K562 (cell line): ENCODE data around the gene C4orf36. TPM values are rescaled to one million over a fixed set of nuclear protein-coding genes. Genes with fewer than 3 reads are reported as not detected.

Experiments
- CREB1 ChIP-seq, 2 experiments: sonication (generic) in 1 of 2; formaldehyde crosslinking in 1 of 2; IDR thresholded peaks; 2 replicates each; pipeline versions ENCODE4 v1.6.1 to v1.8.0; 2012 to 2022; ENCODE audit warnings: inconsistent platforms in 1 of 2, mild to moderate bottlenecking in 1 of 2, missing genetic modification reagents in 1 of 2, moderate library complexity in 1 of 2
- FOXP1 ChIP-seq: sonication (generic); formaldehyde crosslinking; IDR thresholded peaks from 2 replicates; pipeline ENCODE4 v1.8.0; 2022; ENCODE audit warnings: mild to moderate bottlenecking, missing genetic modification reagents
- L3MBTL2 ChIP-seq: fragments of 450-650 bp; IDR thresholded peaks from 2 replicates; pipeline ENCODE4 v1.6.1; 2016; ENCODE audit warnings: mild to moderate bottlenecking, moderate library complexity
- REST ChIP-seq, 2 experiments: fragments of 450-650 bp; formaldehyde crosslinking in 1 of 2; IDR thresholded peaks; 2 replicates each; pipeline versions ENCODE4 v1.4.0 to v1.6.1; 2014 to 2020; ENCODE audit warnings: mild to moderate bottlenecking in 2 of 2, borderline replicate concordance in 1 of 2, low read depth in 1 of 2
- SMC3 ChIP-seq: conservative IDR thresholded peaks from 2 replicates; pipeline ENCODE4 v1.6.1; 2011; ENCODE audit warnings: low read depth, low read length, improper control_type of control experiment; ENCODE audit not compliant: insufficient read depth
- ZBTB1 ChIP-seq: sonication (generic); formaldehyde crosslinking; IDR thresholded peaks from 2 replicates; pipeline ENCODE4 v1.8.1; 2023; ENCODE audit warnings: missing genetic modification reagents, low read depth, mild to moderate bottlenecking, borderline replicate concordance
- ZNF121 ChIP-seq: sonication (generic); formaldehyde crosslinking; conservative IDR thresholded peaks from 2 replicates; pipeline ENCODE4 v1.8.0; 2022; ENCODE audit warnings: missing genetic modification reagents
- ZNF76 ChIP-seq: fragments of 250-450 bp; sonication (Bioruptor Pico); IDR thresholded peaks from 2 replicates; pipeline ENCODE4 v1.4.0; 2020; ENCODE audit warnings: mild to moderate bottlenecking, moderate library complexity, borderline replicate concordance
- polyA plus RNA-seq, 8 experiments: library from polyadenylated mRNA; depleted of rRNA in 4 of 8; stranded (reverse) in 5 of 8; unstranded in 3 of 8; fragments of >200 nt; fragmentation: Nextera tagmentation in 2 of 8; fragmentation: Illumina TruSeq in 1 of 8; extraction: Ambion mirVana in 2 of 8; extraction: Trizol in 1 of 8; gene quantifications; 2 replicates each; pipeline versions ENCODE4 v1.2.1 to v1.2.3, GENCODE V29; 2011 to 2014; ENCODE audit warnings: inconsistent platforms in 1 of 8, missing spikeins in 1 of 8
- total RNA-seq, 7 experiments: library from RNA; depleted of rRNA in 6 of 7; stranded (reverse); fragments of >200 nt in 6 of 7; fragmentation: Illumina TruSeq in 2 of 7; extraction: Trizol in 2 of 7; gene quantifications; 2 replicates each; pipeline versions ENCODE4 v1.2.1 to v1.2.3, GENCODE V29; 2011 to 2021; ENCODE audit warnings: low replicate concordance in 1 of 7
- TF ChIP-seq, protein P1 (sequence below): fragments of 450-650 bp; formaldehyde crosslinking; IDR thresholded peaks from 2 replicates; pipeline ENCODE4 v1.4.0; 2020; ENCODE audit warnings: mild to moderate bottlenecking, moderate library complexity
- TF ChIP-seq, protein P2 (sequence below): sonication (generic); formaldehyde crosslinking; IDR thresholded peaks from 2 replicates; pipeline ENCODE4 v1.8.0; 2023; ENCODE audit warnings: missing genetic modification reagents, mild to moderate bottlenecking, borderline replicate concordance

C4orf36 gene
- total and polyA plus RNA-seq, 9 of the 15 experiments (the other 6 are each of a cell fraction or from before 2014, with no cell fraction given): 0.14 to 0.45 (median 0.20) TPM; not detected in 5

DNA sequence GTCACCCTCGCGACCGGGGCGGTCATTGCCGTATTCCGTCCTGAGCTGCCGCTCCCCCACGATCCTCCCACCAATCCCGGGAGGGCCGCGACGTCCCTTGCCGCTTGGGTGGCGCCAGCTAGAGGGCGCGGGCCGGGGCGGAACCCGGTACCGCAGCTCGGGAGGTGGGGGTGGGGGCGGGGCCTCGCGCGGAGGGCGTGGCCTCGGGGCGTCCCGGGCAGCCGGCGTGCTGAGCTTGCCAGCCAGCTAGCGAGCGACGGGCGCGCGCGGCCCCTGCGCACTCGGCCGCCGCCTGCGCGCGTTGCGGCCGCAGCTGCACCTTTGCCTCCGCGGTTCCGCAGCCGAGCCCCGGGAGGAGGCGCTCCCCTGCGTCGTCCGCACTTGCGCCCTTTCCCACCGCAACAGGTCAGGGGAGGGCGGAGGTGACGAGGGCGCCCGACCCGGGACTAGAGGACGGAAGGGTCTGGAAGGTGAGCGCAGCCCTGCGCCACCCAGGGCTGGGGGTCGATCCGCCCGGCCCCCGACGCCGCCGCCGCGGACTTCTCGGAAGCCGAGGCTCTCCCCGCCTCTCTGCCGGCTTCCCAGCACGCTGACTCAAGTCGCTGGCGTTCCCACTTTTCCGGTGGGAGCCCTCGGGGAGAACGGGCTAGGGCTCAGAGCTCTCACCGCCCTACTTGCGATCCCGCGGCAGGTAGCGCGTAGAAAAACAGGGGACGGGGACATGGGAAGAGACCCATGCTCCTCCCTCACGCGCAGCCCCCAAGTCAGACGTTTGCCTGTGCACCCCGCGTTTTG lies 42.7 kb upstream of the C4orf36 start, which contains the start of gene AFF1 (continued):
- TF ChIP-seq ZBTB1 (CRISPR knock-in tag) (peak; percentile 90), FOXP1 (peak; percentile 5; the same call in 1 of the 2 replicates), L3MBTL2 (peak; percentile 65), REST (IDR thresholded peaks at IDR 0.05; ENCODE audit: borderline replicate concordance) (peak; percentile 38; the same call in 1 of the 2 replicates), REST (CRISPR knock-in tag; IDR thresholded peaks at IDR 0.05; ENCODE audit: low read depth) (peak; percentile 17; the same call in 1 of the 2 replicates), ZNF121 (CRISPR knock-in tag) (no peak), ZNF76 (CRISPR knock-in tag) (no peak), CREB1 (IDR thresholded peaks at IDR 0.05) (peak; percentile 40; the same call in 1 of the 2 replicates), CREB1 (CRISPR knock-in tag; IDR thresholded peaks at IDR 0.05) (peak; percentile 66), SMC3 (peak; percentile 28; the same call in 1 of the 2 replicates)
- TF ChIP-seq, protein P1, sequence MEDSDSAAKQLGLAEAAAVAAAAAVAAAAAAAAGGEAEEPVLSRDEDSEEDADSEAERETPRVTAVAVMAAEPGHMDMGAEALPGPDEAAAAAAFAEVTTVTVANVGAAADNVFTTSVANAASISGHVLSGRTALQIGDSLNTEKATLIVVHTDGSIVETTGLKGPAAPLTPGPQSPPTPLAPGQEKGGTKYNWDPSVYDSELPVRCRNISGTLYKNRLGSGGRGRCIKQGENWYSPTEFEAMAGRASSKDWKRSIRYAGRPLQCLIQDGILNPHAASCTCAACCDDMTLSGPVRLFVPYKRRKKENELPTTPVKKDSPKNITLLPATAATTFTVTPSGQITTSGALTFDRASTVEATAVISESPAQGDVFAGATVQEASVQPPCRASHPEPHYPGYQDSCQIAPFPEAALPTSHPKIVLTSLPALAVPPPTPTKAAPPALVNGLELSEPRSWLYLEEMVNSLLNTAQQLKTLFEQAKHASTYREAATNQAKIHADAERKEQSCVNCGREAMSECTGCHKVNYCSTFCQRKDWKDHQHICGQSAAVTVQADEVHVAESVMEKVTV (CRISPR knock-in tag): no peak
- TF ChIP-seq, protein P2, sequence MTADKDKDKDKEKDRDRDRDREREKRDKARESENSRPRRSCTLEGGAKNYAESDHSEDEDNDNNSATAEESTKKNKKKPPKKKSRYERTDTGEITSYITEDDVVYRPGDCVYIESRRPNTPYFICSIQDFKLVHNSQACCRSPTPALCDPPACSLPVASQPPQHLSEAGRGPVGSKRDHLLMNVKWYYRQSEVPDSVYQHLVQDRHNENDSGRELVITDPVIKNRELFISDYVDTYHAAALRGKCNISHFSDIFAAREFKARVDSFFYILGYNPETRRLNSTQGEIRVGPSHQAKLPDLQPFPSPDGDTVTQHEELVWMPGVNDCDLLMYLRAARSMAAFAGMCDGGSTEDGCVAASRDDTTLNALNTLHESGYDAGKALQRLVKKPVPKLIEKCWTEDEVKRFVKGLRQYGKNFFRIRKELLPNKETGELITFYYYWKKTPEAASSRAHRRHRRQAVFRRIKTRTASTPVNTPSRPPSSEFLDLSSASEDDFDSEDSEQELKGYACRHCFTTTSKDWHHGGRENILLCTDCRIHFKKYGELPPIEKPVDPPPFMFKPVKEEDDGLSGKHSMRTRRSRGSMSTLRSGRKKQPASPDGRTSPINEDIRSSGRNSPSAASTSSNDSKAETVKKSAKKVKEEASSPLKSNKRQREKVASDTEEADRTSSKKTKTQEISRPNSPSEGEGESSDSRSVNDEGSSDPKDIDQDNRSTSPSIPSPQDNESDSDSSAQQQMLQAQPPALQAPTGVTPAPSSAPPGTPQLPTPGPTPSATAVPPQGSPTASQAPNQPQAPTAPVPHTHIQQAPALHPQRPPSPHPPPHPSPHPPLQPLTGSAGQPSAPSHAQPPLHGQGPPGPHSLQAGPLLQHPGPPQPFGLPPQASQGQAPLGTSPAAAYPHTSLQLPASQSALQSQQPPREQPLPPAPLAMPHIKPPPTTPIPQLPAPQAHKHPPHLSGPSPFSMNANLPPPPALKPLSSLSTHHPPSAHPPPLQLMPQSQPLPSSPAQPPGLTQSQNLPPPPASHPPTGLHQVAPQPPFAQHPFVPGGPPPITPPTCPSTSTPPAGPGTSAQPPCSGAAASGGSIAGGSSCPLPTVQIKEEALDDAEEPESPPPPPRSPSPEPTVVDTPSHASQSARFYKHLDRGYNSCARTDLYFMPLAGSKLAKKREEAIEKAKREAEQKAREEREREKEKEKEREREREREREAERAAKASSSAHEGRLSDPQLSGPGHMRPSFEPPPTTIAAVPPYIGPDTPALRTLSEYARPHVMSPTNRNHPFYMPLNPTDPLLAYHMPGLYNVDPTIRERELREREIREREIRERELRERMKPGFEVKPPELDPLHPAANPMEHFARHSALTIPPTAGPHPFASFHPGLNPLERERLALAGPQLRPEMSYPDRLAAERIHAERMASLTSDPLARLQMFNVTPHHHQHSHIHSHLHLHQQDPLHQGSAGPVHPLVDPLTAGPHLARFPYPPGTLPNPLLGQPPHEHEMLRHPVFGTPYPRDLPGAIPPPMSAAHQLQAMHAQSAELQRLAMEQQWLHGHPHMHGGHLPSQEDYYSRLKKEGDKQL (CRISPR knock-in tag): no peak
